Measurements from ENCODE around the gene PPP1R15B. TPM values are rescaled to one million over a fixed set of nuclear protein-coding genes. Genes with fewer than 3 reads are reported as not detected.
A peak's percentile ranks its signal among the peaks of the same experiment; 100 is the strongest.

Gene PPP1R15B
- 26.9 TPM for polyA plus RNA-seq (2013, experiment 1 of 2)
- polyA plus RNA-seq (2013, experiment 2 of 2), result 25.4 TPM

DNA sequence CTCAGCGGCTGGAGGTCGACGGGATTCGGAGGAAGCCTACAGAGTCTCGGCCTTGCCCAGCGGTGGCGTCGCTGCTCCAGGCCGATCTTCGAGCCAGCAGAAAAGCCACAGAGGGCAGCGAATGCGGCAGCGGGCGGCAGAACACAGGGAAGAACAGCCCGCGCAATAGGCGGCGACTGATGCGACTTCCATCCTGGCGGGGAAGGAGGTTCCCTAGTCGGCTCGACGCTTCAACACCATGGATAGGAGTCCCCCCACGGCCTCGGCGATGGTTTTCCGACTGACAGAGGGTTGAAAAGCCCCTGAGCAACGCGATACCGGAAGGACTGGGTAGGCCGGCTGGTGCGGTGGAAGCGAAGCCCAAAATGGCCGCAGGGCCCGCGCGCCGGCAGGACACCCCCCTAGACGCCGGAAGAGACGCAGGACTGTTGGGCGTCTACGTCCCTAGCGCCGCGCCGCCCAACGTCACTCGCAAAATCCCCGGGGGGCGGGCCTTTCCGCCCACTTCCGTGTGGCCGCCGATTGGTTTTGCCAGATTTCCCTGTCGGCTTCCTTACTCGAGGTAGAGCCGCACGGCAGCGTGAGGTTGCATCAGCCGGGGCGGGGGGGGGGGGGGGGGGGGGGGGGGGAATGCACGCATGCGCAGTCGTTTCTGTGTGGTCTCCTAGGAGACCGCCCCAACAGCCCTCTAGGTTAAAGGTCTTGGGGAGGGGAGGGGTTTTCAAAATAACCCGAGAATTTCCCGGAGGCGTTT is at the start of gene PPP1R15B:
Gene PPP1R15B (minus strand): TSS at position 367 of the 754 bp plus-strand sequence. CDS start 406 bp downstream, outside the sequence.
- Histone ChIP-seq H3K4ac (ENCODE audit: low read depth, low read length) (peak within 1 kb of the TSS; percentile 82), H3K27ac (ENCODE audit: low read depth, low read length) (peak within 1 kb of the TSS; percentile 83), H2AK5ac (ENCODE audit: low read length) (peak within 1 kb of the TSS; percentile 53), H3K23ac (ENCODE audit: low read length) (peak within 1 kb of the TSS; percentile 98), H2BK15ac (replicated peaks; ENCODE audit: low read depth) (peak within 1 kb of the TSS; percentile 21), H2BK5ac (ENCODE audit: low read length) (peak within 1 kb of the TSS; percentile 93), H4K8ac (ENCODE audit: low read depth, low read length) (no peak within 1 kb of the TSS), H4K5ac (ENCODE audit: low read length) (no peak within 1 kb of the TSS), H3K4me3 (ENCODE audit: low read length) (peak within 1 kb of the TSS; percentile 92), H3K27me3 (ENCODE audit: insufficient read depth, low read length, poor library complexity) (no peaks in the 10 kb centered on the region), H3K36me3 (ENCODE audit: control insufficient read depth, insufficient read depth, low read length) (no peaks in the 10 kb centered on the region), H3K79me2 (ENCODE audit: control insufficient read depth, insufficient read depth, low read length) (peaks cover 46% of the 10 kb centered on the region), H3K4me2 (ENCODE audit: low read length) (peak within 1 kb of the TSS; percentile 60), H3K56ac (ENCODE audit: low read length) (peak within 1 kb of the TSS; percentile 99), H3K18ac (ENCODE audit: low read length) (peak within 1 kb of the TSS; percentile 72), H2BK120ac (ENCODE audit: low read depth, low read length) (no peak within 1 kb of the TSS), H3K4me1 (ENCODE audit: control insufficient read depth, low read depth, low read length) (no peaks in the 10 kb centered on the region), H3K79me1 (ENCODE audit: low read length) (no peaks in the 10 kb centered on the region), H3K9ac (ENCODE audit: low read length) (peak within 1 kb of the TSS; percentile 99)
- peak; percentile 99 for DNase-seq
- no CpG with 5 or more reads among the region's 69 CpGs for WGBS (ENCODE audit: extremely low coverage, insufficient coverage, low lambda C conversion rate)

DNA sequence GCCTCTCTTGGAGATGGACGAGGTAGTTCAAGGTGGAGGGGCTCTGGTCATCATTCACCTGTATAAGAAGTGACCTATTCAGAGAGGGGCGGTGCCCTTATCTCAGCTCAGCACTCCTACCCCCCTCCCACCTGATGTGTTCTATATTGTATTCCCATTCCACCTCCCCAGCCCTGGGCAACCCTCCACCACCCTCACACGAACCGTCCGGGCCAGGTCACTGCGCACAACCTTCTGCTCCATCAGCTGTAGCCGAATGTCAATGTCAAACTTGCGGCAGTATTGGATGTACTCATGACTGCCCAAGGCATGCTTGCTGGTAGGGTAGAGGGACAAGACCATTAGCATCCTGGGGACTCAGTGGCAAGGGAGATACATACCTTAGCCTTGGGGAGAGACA is 48.7 kb upstream of the PPP1R15B start:
- no peak overlapping the region for H3K4ac ChIP-seq (ENCODE audit: low read depth, low read length)

DNA sequence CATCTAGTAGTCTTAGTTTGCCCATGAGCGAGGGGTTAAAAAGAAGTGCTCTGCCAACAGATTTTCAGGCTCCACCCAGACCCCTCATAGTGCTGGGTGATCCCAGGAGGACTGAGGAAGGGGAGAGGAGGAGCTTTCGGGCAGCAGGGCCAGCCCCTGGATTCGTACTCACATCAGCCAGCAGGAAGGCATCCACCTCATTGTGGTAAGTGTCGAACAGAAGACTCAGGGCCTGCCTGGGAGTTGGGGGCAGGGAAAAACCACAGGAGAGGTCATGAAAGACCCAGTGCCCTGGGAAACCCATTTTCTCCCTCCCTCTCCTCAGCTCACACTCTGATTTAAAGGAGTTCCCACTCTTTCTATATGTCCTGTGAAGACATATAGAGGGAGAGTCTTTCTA is 48.1 kb upstream of the PPP1R15B start:
- H3K4me3 ChIP-seq (ENCODE audit: low read length), result no peak overlapping the region
- DNase-seq, result no peak
- H3K79me1 ChIP-seq (ENCODE audit: low read length), result no peaks in the 10 kb centered on the region
- H3K9ac ChIP-seq (ENCODE audit: low read length), result no peak overlapping the region
- H4K8ac ChIP-seq (ENCODE audit: low read depth, low read length), result no peak overlapping the region
- H2AK5ac ChIP-seq (ENCODE audit: low read length), result no peak overlapping the region
- no peak overlapping the region for H2BK120ac ChIP-seq (ENCODE audit: low read depth, low read length)
- no peak overlapping the region for H3K56ac ChIP-seq (ENCODE audit: low read length)
- H3K36me3 ChIP-seq (ENCODE audit: control insufficient read depth, insufficient read depth, low read length), result no peaks in the 10 kb centered on the region
- no peak overlapping the region for H3K4ac ChIP-seq (ENCODE audit: low read depth, low read length)
- H2BK15ac ChIP-seq (replicated peaks; ENCODE audit: low read depth), result no peak overlapping the region
- no peak overlapping the region for H3K4me2 ChIP-seq (ENCODE audit: low read length)
- no peak overlapping the region for H4K5ac ChIP-seq (ENCODE audit: low read length)
- H2BK5ac ChIP-seq (ENCODE audit: low read length), result no peak overlapping the region
- no CpG with 5 or more reads among the region's 4 CpGs for WGBS (ENCODE audit: extremely low coverage, insufficient coverage, low lambda C conversion rate)
- H3K79me2 ChIP-seq (ENCODE audit: control insufficient read depth, insufficient read depth, low read length), result no peaks in the 10 kb centered on the region
- peaks cover 2% of the 10 kb centered on the region for H3K4me1 ChIP-seq (ENCODE audit: control insufficient read depth, low read depth, low read length)
- H3K18ac ChIP-seq (ENCODE audit: low read length), result no peak overlapping the region
- no peak overlapping the region for H3K23ac ChIP-seq (ENCODE audit: low read length)
- H3K27me3 ChIP-seq (ENCODE audit: insufficient read depth, low read length, poor library complexity), result no peaks in the 10 kb centered on the region
- no peak overlapping the region for H3K27ac ChIP-seq (ENCODE audit: low read depth, low read length)

More for the DNA sequence above, 48.7 kb upstream of the PPP1R15B start:
- Histone ChIP-seq H3K23ac (ENCODE audit: low read length) (no peak overlapping the region), H3K79me1 (ENCODE audit: low read length) (no peaks in the 10 kb centered on the region), H4K8ac (ENCODE audit: low read depth, low read length) (no peak overlapping the region), H3K4me1 (ENCODE audit: control insufficient read depth, low read depth, low read length) (no peaks in the 10 kb centered on the region), H3K36me3 (ENCODE audit: control insufficient read depth, insufficient read depth, low read length) (no peaks in the 10 kb centered on the region), H2BK120ac (ENCODE audit: low read depth, low read length) (no peak overlapping the region), H3K27me3 (ENCODE audit: insufficient read depth, low read length, poor library complexity) (no peaks in the 10 kb centered on the region), H3K9ac (ENCODE audit: low read length) (no peak overlapping the region), H2BK5ac (ENCODE audit: low read length) (no peak overlapping the region), H3K79me2 (ENCODE audit: control insufficient read depth, insufficient read depth, low read length) (no peaks in the 10 kb centered on the region), H2AK5ac (ENCODE audit: low read length) (no peak overlapping the region), H3K18ac (ENCODE audit: low read length) (no peak overlapping the region), H3K4me3 (ENCODE audit: low read length) (no peak overlapping the region), H4K5ac (ENCODE audit: low read length) (no peak overlapping the region), H3K56ac (ENCODE audit: low read length) (no peak overlapping the region), H3K4me2 (ENCODE audit: low read length) (no peak overlapping the region), H2BK15ac (replicated peaks; ENCODE audit: low read depth) (no peak overlapping the region), H3K27ac (ENCODE audit: low read depth, low read length) (no peak overlapping the region)
- no peak for DNase-seq
- no CpG with 5 or more reads among the region's 8 CpGs for WGBS (ENCODE audit: extremely low coverage, insufficient coverage, low lambda C conversion rate)

DNA sequence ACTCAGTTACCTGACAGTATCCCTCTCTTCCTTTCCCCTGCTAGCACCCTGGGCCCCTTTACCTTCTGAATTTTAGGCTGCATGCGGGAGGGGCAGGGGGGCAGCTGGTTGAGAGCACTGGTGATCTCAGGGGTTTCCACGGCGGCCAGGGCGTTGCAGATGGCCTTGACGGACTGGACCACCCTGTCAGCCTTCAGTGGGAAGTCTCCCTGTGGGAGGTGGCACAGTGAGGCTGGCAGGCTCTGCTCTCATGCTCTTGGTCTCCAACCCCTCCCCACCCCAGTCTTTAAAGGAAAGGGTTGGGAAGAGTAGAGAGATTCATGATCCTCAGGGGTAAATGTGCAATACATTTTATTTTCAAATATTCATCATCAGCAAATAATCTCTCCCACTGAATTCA is 46.0 kb upstream of the PPP1R15B start:
- H2BK15ac ChIP-seq (replicated peaks; ENCODE audit: low read depth), result no peak overlapping the region
- H2BK120ac ChIP-seq (ENCODE audit: low read depth, low read length), result no peak overlapping the region
- no peak overlapping the region for H2AK5ac ChIP-seq (ENCODE audit: low read length)
- no peak overlapping the region for H2BK5ac ChIP-seq (ENCODE audit: low read length)
- H3K79me1 ChIP-seq (ENCODE audit: low read length), result no peaks in the 10 kb centered on the region
- DNase-seq, result no peak
- no peak overlapping the region for H4K5ac ChIP-seq (ENCODE audit: low read length)
- H3K56ac ChIP-seq (ENCODE audit: low read length), result no peak overlapping the region
- no peak overlapping the region for H3K23ac ChIP-seq (ENCODE audit: low read length)
- no peak overlapping the region for H3K4ac ChIP-seq (ENCODE audit: low read depth, low read length)
- H3K27me3 ChIP-seq (ENCODE audit: insufficient read depth, low read length, poor library complexity), result no peaks in the 10 kb centered on the region
- no peak overlapping the region for H3K4me2 ChIP-seq (ENCODE audit: low read length)
- H3K79me2 ChIP-seq (ENCODE audit: control insufficient read depth, insufficient read depth, low read length), result no peaks in the 10 kb centered on the region
- H3K27ac ChIP-seq (ENCODE audit: low read depth, low read length), result no peak overlapping the region
- H3K36me3 ChIP-seq (ENCODE audit: control insufficient read depth, insufficient read depth, low read length), result no peaks in the 10 kb centered on the region
- H3K9ac ChIP-seq (ENCODE audit: low read length), result no peak overlapping the region
- WGBS (ENCODE audit: extremely low coverage, insufficient coverage, low lambda C conversion rate), result no CpG with 5 or more reads among the region's 5 CpGs
- H3K4me3 ChIP-seq (ENCODE audit: low read length), result no peak overlapping the region
- no peak overlapping the region for H4K8ac ChIP-seq (ENCODE audit: low read depth, low read length)
- H3K18ac ChIP-seq (ENCODE audit: low read length), result no peak overlapping the region
- H3K4me1 ChIP-seq (ENCODE audit: control insufficient read depth, low read depth, low read length), result peaks cover 2% of the 10 kb centered on the region

DNA sequence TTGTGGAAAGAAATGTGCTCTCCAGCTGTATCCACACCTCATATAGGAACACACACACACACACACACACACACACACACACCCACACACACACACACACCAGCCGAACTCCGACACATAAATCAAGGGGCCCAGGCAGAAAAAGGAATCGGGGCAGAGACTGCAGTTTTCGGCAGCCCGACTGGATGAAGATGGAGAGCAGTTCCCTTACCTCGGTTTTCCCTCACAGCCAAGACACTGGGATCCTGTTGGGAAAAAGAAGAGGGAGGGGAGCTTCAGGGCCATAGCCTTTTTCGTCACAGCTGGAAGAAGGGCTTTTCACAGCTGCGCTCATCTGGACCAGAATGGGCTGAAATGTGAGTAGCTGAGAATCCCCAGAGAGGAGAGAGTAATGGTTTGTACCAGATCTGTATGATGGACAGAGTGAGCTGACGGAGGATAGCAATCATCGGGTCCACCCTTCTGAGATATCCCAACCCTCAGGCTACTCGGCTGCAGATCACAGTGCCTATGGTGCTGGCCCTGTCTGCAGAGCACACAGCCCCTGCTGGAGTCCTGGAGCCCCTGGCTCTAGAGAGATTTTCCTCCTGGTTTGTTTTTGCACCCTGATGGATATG is 45.3 kb upstream of the PPP1R15B start:
- H3K18ac ChIP-seq (ENCODE audit: low read length), result no peak overlapping the region
- no peak overlapping the region for H3K56ac ChIP-seq (ENCODE audit: low read length)
- no peak overlapping the region for H2BK15ac ChIP-seq (replicated peaks; ENCODE audit: low read depth)
- no peaks in the 10 kb centered on the region for H3K79me1 ChIP-seq (ENCODE audit: low read length)
- no peaks in the 10 kb centered on the region for H3K79me2 ChIP-seq (ENCODE audit: control insufficient read depth, insufficient read depth, low read length)
- no peak overlapping the region for H2BK5ac ChIP-seq (ENCODE audit: low read length)
- no peak overlapping the region for H2BK120ac ChIP-seq (ENCODE audit: low read depth, low read length)
- no peak overlapping the region for H3K4ac ChIP-seq (ENCODE audit: low read depth, low read length)
- no peak overlapping the region for H2AK5ac ChIP-seq (ENCODE audit: low read length)
- H4K5ac ChIP-seq (ENCODE audit: low read length), result no peak overlapping the region
- H3K23ac ChIP-seq (ENCODE audit: low read length), result no peak overlapping the region
- H3K27ac ChIP-seq (ENCODE audit: low read depth, low read length), result no peak overlapping the region
- H3K27me3 ChIP-seq (ENCODE audit: insufficient read depth, low read length, poor library complexity), result no peaks in the 10 kb centered on the region
- no peak overlapping the region for H3K4me3 ChIP-seq (ENCODE audit: low read length)
- no peaks in the 10 kb centered on the region for H3K36me3 ChIP-seq (ENCODE audit: control insufficient read depth, insufficient read depth, low read length)
- H3K4me2 ChIP-seq (ENCODE audit: low read length), result no peak overlapping the region
- H3K9ac ChIP-seq (ENCODE audit: low read length), result no peak overlapping the region
- no peak for DNase-seq
- peaks cover 2% of the 10 kb centered on the region for H3K4me1 ChIP-seq (ENCODE audit: control insufficient read depth, low read depth, low read length)
- H4K8ac ChIP-seq (ENCODE audit: low read depth, low read length), result no peak overlapping the region
- no CpG with 5 or more reads among the region's 11 CpGs for WGBS (ENCODE audit: extremely low coverage, insufficient coverage, low lambda C conversion rate)
